ENCODE measurements around the gene S100A16. TPM values are rescaled to one million over a fixed set of nuclear protein-coding genes. Genes with fewer than 3 reads are reported as not detected.

S100A16 gene
- total RNA-seq, 1 experiment from 2014 or later: 196 TPM

DNA sequence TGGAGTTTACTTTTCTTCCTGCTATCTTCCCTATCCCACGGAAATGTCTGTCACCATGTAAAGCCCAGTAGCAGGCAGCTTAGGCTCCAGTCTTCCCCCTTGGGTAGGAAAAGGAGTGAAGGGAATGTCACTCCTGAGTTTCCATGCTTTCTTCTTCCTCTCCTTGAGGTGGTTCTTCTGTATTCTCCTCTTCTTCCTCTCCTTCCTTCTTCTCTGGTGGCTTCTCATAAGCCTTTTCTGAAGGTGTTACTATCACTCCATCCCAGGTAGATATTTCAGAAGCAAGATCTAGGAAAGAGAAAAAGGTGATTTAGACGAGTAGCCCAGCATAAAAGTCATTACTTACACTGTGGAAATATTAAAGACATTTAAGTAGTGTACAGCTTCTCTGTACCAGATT is 49.3 kb upstream of the S100A16 start:
- ChIA-PET POLR2A (interaction anchor here (0.9 to 3.0 kb wide), 2 partner anchors 9 to 28 kb away, joined by 3 to 8 read pairs; partner anchors contain the start of gene CHTOP), RAD21 (ENCODE audit: low non-redundant PET in 1 of 2, low total read pairs in 2 of 2, uncharacterized antibody in 2 of 2, unreplicated experiment in 2 of 2) (no interaction called here), CTCF (no interaction called here)
- peaks cover 10 to 22% of the 10 kb centered on the region in 2 experiments; a peak in 3 of 4 replicates for H3K4me1 ChIP-seq (ENCODE audit: control insufficient read depth in 1 of 2, insufficient read depth in 2 of 2, low read length in 2 of 2)
- H4K20me1 ChIP-seq (ENCODE audit: insufficient read depth): no peaks in the 10 kb centered on the region; the same call in 1 of the 2 replicates
- DNase-seq (ENCODE audit: low read depth, low spot score) (no peak), ATAC-seq (no peak)
- no peak overlapping the region for H2AFZ ChIP-seq (ENCODE audit: low read depth, low read length, poor library complexity, severe bottlenecking)
- intact Hi-C loops (cut with micrococcal nuclease): no loop called here
- H3K9me3 ChIP-seq (ENCODE audit: control insufficient read depth in 1 of 2, insufficient read depth in 1 of 2, low read depth in 1 of 2, low read length in 2 of 2): no peaks in the 10 kb centered on the region
- BruUV-seq (replicated peaks): TSS peak; percentile 31
- peaks cover 43% of the 10 kb centered on the region for H3K79me2 ChIP-seq (ENCODE audit: insufficient read depth, low read length)
- 0 out of 2 replicates have a peak, but pooled peaks have one; percentile 2 for TF ChIP-seq JUND (IDR thresholded peaks at IDR 0.05)
- TF ChIP-seq, protein P1, sequence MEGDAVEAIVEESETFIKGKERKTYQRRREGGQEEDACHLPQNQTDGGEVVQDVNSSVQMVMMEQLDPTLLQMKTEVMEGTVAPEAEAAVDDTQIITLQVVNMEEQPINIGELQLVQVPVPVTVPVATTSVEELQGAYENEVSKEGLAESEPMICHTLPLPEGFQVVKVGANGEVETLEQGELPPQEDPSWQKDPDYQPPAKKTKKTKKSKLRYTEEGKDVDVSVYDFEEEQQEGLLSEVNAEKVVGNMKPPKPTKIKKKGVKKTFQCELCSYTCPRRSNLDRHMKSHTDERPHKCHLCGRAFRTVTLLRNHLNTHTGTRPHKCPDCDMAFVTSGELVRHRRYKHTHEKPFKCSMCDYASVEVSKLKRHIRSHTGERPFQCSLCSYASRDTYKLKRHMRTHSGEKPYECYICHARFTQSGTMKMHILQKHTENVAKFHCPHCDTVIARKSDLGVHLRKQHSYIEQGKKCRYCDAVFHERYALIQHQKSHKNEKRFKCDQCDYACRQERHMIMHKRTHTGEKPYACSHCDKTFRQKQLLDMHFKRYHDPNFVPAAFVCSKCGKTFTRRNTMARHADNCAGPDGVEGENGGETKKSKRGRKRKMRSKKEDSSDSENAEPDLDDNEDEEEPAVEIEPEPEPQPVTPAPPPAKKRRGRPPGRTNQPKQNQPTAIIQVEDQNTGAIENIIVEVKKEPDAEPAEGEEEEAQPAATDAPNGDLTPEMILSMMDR (IDR thresholded peaks at IDR 0.05 in 2 of 3, conservative IDR thresholded peaks at IDR 0.05 in 1 of 3; ENCODE audit: borderline replicate concordance in 1 of 3, insufficient read depth in 1 of 3, low read depth in 2 of 3, low read length in 2 of 3): no peak
- no peak overlapping the region for H3K4me2 ChIP-seq (ENCODE audit: low read length)
- H3K4me3 ChIP-seq (replicated peaks in 1 of 2; ENCODE audit: low read depth in 1 of 2, low read length in 2 of 2): no peak overlapping the region
- H3K27me3 ChIP-seq (ENCODE audit: insufficient read depth, low read length): no peaks in the 10 kb centered on the region
- no peak overlapping the region for H3K9ac ChIP-seq (ENCODE audit: low read length)
- H3K36me3 ChIP-seq (ENCODE audit: control insufficient read depth in 1 of 2, insufficient read depth in 2 of 2, low read length in 2 of 2): peaks cover 57 to 64% of the 10 kb centered on the region in 2 experiments
- no peak overlapping the region for H3K27ac ChIP-seq (ENCODE audit: low read depth, low read length)
- no peaks in the 10 kb centered on the region for H3K9me2 ChIP-seq (ENCODE audit: insufficient read depth)

DNA sequence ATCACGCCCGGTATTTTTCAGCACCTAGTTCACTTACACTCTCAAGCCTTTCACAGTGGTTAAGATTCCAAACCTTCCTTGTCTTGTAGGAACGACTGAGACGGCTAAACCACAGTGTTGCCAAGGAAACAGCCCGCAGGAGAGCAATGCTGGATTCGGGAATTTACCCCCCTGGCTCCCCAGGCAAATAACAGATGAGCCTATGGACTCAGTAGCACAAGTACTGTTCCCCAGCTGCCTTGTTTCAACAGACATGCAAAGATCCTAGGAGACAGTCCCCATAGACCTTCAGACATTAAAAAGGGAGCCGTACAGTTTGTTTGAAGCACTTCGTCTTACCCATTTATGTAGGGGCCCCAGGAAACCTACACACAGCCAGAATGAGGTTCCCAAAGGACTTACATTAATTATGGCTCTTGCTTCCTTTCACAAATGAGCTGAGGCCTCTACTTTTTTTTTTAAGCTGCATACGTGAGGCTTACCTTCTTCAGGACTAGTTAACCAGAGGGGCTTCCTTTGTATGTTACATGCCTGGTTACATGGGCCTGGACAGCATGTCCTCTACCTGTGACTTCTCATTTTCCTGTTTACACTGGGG is 48.3 kb upstream of the S100A16 start:
- no peak for ATAC-seq
- Histone ChIP-seq H3K9me2 (ENCODE audit: insufficient read depth) (no peaks in the 10 kb centered on the region), H3K36me3 (ENCODE audit: control insufficient read depth in 1 of 2, insufficient read depth in 2 of 2, low read length in 2 of 2) (peaks cover 47 to 53% of the 10 kb centered on the region in 2 experiments), H3K4me1 (ENCODE audit: control insufficient read depth in 1 of 2, insufficient read depth in 2 of 2, low read length in 2 of 2) (peaks cover 10 to 22% of the 10 kb centered on the region in 2 experiments; a peak in 3 of 4 replicates), H3K27ac (ENCODE audit: low read depth, low read length) (0 out of 2 replicates have a peak overlapping the region, but pooled peaks have one; percentile 8), H3K27me3 (ENCODE audit: insufficient read depth, low read length) (no peaks in the 10 kb centered on the region), H3K9ac (ENCODE audit: low read length) (no peak overlapping the region), H3K4me2 (ENCODE audit: low read length) (no peak overlapping the region), H3K9me3 (ENCODE audit: control insufficient read depth in 1 of 2, insufficient read depth in 1 of 2, low read depth in 1 of 2, low read length in 2 of 2) (no peaks in the 10 kb centered on the region), H3K4me3 (replicated peaks in 1 of 2; ENCODE audit: low read depth in 1 of 2, low read length in 2 of 2) (no peak overlapping the region), H4K20me1 (ENCODE audit: insufficient read depth) (no peaks in the 10 kb centered on the region; the same call in 1 of the 2 replicates), H3K79me2 (ENCODE audit: insufficient read depth, low read length) (peaks cover 34% of the 10 kb centered on the region), H2AFZ (ENCODE audit: low read depth, low read length, poor library complexity, severe bottlenecking) (no peak overlapping the region)
- BruUV-seq (replicated peaks): TSS peak; percentile 17
- no peak for DNase-seq (ENCODE audit: low read depth, low spot score)
- ChIA-PET POLR2A (interaction anchor here (3.0 kb wide), 1 partner anchor 27 kb away, joined by 8 read pairs; the partner anchor contains the start of gene CHTOP), CTCF (no interaction called here), RAD21 (ENCODE audit: low non-redundant PET in 1 of 2, low total read pairs in 2 of 2, uncharacterized antibody in 2 of 2, unreplicated experiment in 2 of 2) (no interaction called here)
- intact Hi-C loops (cut with micrococcal nuclease): no loop called here
- TF ChIP-seq SRF (IDR thresholded peaks at IDR 0.05; ENCODE audit: low read depth): no peak
- no peak for TF ChIP-seq EZH2phosphoT487 (IDR thresholded peaks at IDR 0.05; ENCODE audit: borderline replicate concordance)
- TF ChIP-seq YY1 (IDR thresholded peaks at IDR 0.05; ENCODE audit: extremely low read depth, insufficient replicate concordance, low read depth, low read length): no peak
- no peak; the same call in none of the 2 replicates for TF ChIP-seq POLR2AphosphoS5 (IDR thresholded peaks at IDR 0.05; ENCODE audit: low read depth, low read length)
- TF ChIP-seq ELF1 (IDR thresholded peaks at IDR 0.05; ENCODE audit: borderline replicate concordance, low read depth): no peak

Data from HCT116 (cell line).